Measurements from ENCODE around the gene KRTAP1-4.

GRCh38 chr17:40984226-40984625 lies 45.8 kb downstream of the KRTAP1-4 start, which contains the start of gene KRT40:
- TF ChIP-seq CTCF (IDR thresholded peaks at IDR 0.05; ENCODE audit: low read length) (no peak), EZH2 (IDR thresholded peaks at IDR 0.05; ENCODE audit: borderline replicate concordance, low read length) (no peak)
